SK-N-MC (cell line): Measurements from ENCODE around the gene TMIE.
"Not testable (repeated sequence)": the region's sequence is repeated elsewhere in the genome, so short reads cannot be mapped to it uniquely, and the experiment has no call there.

Source experiments
- DNase-seq: peaks from one replicate; pipeline ENCODE4 v3.0.0-alpha.2; 2011; ENCODE audit warnings: low read depth, low spot score
- H3K27ac ChIP-seq: fragments of 200-600 bp; sonication (generic); 2 replicates; pipeline ENCODE4 v1.5.1; 2016; ENCODE audit warnings: mixed run types
- H3K36me3 ChIP-seq: fragments of 200-600 bp; sonication (generic); 2 replicates; pipeline ENCODE4 v1.6.1; 2017; ENCODE audit warnings: antibody characterized with exemption, low read length, mixed read lengths; ENCODE audit not compliant: insufficient read depth
- H3K4me3 ChIP-seq: fragments of 200-600 bp; sonication (generic); 2 replicates; pipeline ENCODE4 v1.5.1; 2016
- H3K9ac ChIP-seq: fragments of 200-600 bp; sonication (generic); 2 replicates; pipeline ENCODE4 v1.8.0; 2017; ENCODE audit warnings: mixed run types, mixed read lengths; ENCODE audit not compliant: insufficient read length
- H3K9me3 ChIP-seq: fragments of 200-600 bp; sonication (generic); 2 replicates; pipeline ENCODE4 v1.6.1; 2017; ENCODE audit warnings: low read depth, mild to moderate bottlenecking, antibody characterized with exemption, low read length, moderate library complexity, mixed read lengths
- EZH2 ChIP-seq: fragments of 200-600 bp; sonication (generic); IDR thresholded peaks from one replicate; pipeline ENCODE4 v1.6.1; 2017; ENCODE audit warnings: antibody characterized with exemption
- FOXP2 ChIP-seq: optimal IDR thresholded peaks from 2 replicates; pipeline ENCODE3; 2011; ENCODE audit warnings: mild to moderate bottlenecking, moderate library complexity; ENCODE audit not compliant: insufficient read depth; ENCODE audit errors: extremely low read length, control extremely low read depth
- POLR2AphosphoS5 ChIP-seq: IDR thresholded peaks from 2 replicates; pipeline ENCODE4 v1.6.1; 2012; ENCODE audit warnings: mild to moderate bottlenecking, low read depth, low read length, borderline replicate concordance

The TMIE gene

DNA sequence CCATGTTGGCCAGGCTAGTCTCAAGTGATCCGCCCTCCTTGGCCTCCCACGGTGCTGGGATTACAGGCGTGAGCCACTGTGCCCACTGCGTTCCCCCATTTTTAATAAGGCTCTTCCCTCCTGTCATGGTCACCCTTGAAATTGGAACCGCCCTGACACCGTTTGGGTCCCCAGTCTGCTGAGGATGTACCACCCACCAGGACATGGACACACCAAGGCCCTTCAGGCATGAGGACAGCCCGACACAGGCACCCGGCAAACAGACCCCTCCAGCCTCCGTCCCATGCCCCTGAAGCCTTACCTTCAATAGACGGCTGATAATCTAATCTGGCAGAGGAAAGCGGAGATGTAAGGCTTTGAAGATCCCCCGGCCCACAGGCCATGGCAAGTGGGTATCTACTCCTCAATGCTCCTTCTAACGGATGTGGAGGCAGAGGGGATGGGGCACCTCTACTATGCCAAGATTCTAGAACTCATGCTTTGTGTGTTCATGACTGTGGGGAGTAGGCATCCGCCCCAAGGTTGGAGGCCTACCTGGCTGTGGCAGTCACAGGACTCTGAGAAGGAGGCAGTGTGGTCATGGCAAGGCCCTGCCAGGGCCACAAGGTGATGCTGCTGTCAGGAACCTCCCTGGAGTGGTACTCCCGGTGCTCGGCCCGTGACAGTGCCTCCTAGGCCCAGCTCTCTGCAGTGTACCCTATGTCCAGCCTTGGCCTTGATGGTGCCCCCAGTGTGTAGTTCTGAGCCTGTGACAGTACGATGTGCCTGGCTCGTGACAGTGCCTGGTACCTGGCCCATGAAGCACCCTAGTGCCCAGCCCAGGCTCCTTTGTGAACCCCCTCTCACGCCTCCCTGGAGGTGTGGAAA lies 35.0 kb downstream of the TMIE start:
- H3K9me3 ChIP-seq: no peaks in the 10 kb centered on the region

DNA sequence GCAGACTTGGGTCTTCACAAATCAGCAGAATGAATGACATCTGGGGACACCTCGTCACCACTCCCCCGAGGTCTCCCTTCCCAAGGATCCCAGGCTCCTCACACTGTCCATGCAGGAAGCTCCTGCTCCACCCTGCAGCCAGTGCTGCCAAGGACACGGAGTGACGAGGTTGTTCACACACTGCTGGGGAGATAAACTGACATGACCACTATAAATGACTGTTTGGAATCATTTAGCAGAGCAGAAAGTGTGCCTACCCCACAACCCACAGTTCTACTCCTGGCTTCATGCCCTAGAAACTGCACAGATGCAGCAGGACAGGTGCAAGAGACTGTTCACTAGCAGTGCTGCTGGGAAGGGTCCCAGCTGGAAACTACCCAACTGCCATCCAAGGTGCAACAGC lies 36.1 kb downstream of the TMIE start:
- H3K4me3 ChIP-seq: no peak overlapping the region
- H3K27ac ChIP-seq: no peak overlapping the region
- H3K9ac ChIP-seq: no peak overlapping the region
- TF ChIP-seq POLR2AphosphoS5: no peak
- TF ChIP-seq EZH2: no peak
- no peak for TF ChIP-seq FOXP2
- no peaks in the 10 kb centered on the region for H3K36me3 ChIP-seq
- no peak for DNase-seq
- H3K9me3 ChIP-seq: no peaks in the 10 kb centered on the region

More for the DNA sequence above, 35.0 kb downstream of the TMIE start:
- H3K36me3 ChIP-seq: no peaks in the 10 kb centered on the region
- H3K27ac ChIP-seq: no peak overlapping the region
- no peak overlapping the region for H3K9ac ChIP-seq
- no peak for DNase-seq
- no peak overlapping the region for H3K4me3 ChIP-seq
- no peak for TF ChIP-seq FOXP2

DNA sequence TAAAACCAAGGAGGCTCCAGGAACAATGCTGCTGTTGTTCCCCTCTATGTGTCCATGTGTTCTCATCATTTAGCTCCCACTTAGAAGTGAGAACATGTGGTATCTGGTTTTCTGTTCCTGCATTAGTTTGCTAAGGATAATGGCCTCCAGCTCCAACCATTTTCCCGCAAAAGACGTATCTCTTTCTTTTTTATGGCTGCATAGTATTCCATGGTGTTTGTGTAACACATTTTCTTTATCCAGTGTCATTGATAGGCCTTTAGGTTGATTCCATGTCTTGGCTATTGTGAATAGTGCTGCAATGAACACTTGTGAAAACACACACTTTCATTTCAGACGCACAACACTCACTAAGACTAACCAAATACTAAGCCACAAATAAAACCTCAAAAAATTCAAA lies 38.4 kb downstream of the TMIE start:
- H3K4me3 ChIP-seq, H3K36me3 ChIP-seq, H3K9ac ChIP-seq, H3K9me3 ChIP-seq, H3K27ac ChIP-seq, DNase-seq: not testable (repeated sequence)

DNA sequence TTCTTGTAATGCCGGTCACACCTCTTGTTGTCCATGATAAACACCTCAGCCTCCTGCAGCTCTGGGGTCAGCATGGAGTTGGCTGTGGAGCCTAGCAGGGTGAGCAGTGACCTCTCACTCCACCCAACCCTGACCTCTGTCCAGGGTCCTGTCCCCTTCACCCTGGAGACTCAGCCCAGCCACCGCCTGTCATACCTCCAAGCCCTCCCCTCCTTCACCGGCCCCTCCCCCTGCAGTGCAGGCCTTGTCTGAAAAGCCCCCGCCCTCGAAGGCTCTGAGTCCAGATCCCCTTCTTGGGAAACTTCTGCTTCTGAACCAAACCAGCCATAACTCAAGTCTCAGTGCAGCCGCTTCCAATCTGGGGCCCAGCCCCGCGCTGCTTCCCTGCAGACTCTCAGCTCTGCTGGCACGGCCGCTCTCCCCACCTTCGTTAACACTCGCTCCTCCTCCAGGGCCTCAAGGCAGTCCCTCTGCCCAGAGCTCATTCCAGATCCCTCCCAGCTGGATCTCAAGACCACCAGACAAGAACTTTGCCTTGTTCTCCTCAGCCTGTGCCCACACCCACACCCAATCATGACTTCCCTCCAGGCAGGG lies 41.9 kb downstream of the TMIE start:
- no peak for DNase-seq
- Histone ChIP-seq H3K27ac (no peak overlapping the region), H3K4me3 (no peak overlapping the region), H3K36me3 (no peaks in the 10 kb centered on the region), H3K9me3 (no peaks in the 10 kb centered on the region), H3K9ac (no peak overlapping the region)
- no peak for TF ChIP-seq EZH2
- TF ChIP-seq POLR2AphosphoS5: no peak
- TF ChIP-seq FOXP2: no peak

DNA sequence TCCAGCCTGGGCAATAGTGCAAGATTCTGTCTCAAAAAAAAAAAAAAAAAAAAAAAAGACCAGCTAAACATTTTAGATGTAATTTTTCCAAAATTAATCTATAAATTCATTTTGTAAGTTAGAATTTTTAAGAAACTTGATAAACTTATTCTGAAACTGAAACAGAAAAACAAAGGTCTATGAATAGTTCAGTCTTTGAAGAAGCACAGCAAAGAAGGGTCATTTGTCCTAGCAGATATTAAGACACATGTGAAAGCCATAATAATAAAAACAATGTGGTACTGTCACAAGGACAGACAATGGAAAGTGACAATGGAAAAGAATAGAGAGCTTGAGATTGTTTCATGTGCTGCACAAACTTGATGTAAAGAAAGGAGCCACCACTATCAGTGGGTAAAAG lies 45.5 kb downstream of the TMIE start:
- H3K27ac ChIP-seq: no peak overlapping the region
- TF ChIP-seq POLR2AphosphoS5: no peak
- TF ChIP-seq EZH2: no peak
- TF ChIP-seq FOXP2: no peak
- no peak overlapping the region for H3K9ac ChIP-seq
- no peaks in the 10 kb centered on the region for H3K9me3 ChIP-seq
- DNase-seq: no peak
- H3K36me3 ChIP-seq: no peaks in the 10 kb centered on the region
- no peak overlapping the region for H3K4me3 ChIP-seq

DNA sequence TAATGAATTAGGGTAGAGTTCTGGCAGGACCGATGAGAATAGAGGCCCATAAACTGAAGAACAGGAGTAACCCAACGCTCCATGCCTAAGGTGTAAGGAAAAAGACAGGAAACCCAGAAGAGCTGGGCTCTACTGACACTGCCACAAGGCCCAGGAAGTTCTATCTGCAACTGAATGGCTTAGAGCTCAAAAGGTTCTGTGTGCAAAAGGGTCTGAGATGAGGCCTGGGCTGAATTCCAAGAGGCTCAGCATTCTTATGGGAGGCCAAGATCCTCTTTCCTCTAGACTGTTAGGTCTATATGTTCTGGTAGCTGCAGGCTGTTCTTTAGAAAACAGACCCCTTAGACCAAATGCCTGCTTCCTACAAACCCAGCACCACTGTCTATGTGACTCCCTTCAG lies 47.0 kb downstream of the TMIE start:
- H3K4me3 ChIP-seq: no peak overlapping the region
- TF ChIP-seq POLR2AphosphoS5: no peak
- no peak for TF ChIP-seq EZH2
- no peak for TF ChIP-seq FOXP2

DNA sequence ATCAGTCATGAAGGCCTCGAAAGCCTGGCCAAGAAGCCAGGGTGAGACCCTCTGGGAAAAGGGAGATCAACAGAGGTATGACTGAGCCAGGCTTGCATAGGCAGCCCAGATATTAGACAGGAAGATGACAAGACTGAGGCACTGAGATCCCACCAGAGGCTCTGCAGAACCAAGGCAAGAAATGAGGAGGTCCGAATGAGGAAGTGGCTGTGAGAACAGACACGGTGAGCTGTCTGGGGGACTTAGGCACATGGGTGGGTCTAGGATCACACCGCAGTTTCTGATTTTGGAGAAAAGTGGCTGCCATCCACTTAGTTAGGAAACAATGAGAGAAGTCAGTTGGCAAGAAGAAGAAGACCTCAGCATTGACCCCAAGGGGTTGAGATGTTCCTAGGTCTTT lies 47.9 kb downstream of the TMIE start:
- H3K9ac ChIP-seq: no peak overlapping the region
- H3K4me3 ChIP-seq: no peak overlapping the region
- H3K36me3 ChIP-seq: no peaks in the 10 kb centered on the region
- TF ChIP-seq FOXP2 (no peak), EZH2 (no peak), POLR2AphosphoS5 (no peak)
- no peak for DNase-seq
- no peak overlapping the region for H3K27ac ChIP-seq
- H3K9me3 ChIP-seq: no peaks in the 10 kb centered on the region

More for the DNA sequence above, 47.0 kb downstream of the TMIE start:
- Histone ChIP-seq H3K27ac (no peak overlapping the region), H3K9me3 (no peaks in the 10 kb centered on the region), H3K9ac (no peak overlapping the region), H3K36me3 (no peaks in the 10 kb centered on the region)
- no peak for DNase-seq

DNA sequence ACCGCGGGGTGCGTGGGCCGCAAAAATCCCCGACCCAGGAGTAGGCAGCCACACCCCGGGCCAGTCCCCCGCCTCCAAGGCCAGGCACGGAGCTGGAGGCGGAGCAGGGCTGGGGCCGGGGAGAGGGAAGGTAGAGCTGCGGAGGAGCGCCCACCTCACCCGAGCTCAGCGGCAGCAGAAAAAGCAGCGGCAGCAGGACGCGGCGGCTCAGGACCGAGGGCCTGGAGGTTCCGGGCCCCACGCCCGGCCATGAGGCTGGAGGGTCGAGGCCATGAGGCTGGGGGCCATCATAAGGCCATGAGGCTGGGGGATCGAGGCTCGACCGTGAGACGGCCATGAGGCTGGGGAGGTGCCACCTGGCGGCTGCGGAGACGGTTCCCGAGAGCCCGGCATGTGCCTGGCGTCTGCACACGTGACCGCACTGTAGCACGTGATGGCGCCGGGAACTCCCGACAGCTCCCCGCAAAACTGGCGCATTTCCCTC lies 49.4 kb downstream of the TMIE start:
- TF ChIP-seq POLR2AphosphoS5: no peak
- no peak for TF ChIP-seq FOXP2
- TF ChIP-seq EZH2: no peak
- Histone ChIP-seq H3K36me3 (no peaks in the 10 kb centered on the region), H3K4me3 (no peak overlapping the region), H3K9ac (no peak overlapping the region), H3K27ac (no peak overlapping the region), H3K9me3 (no peaks in the 10 kb centered on the region)
- no peak for DNase-seq

DNA sequence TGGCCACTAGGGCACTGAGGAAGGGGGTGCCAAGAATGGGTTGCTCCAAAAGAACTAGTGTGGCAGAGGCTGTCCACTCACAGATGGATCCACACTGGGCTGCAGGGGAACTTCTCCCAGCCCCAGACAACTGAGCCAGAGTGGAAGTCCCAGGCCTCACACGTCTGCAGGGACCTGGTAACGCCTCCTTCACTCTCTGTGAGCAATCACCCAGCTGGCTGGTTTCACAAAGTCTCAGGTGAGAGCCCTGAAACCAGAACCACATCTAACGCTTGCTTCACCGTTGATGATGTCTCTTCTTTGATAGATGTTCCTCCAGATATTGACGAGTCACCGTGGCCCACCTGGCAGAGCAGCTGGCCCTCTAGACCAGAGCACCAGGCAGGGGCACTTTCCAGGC lies 51.9 kb downstream of the TMIE start:
- not testable (repeated sequence) for H3K27ac ChIP-seq, H3K36me3 ChIP-seq, H3K9ac ChIP-seq, DNase-seq, H3K9me3 ChIP-seq, H3K4me3 ChIP-seq
